ENCODE results near the gene TRIM28. TPM values are rescaled to one million over a fixed set of nuclear protein-coding genes. Genes with fewer than 3 reads are reported as not detected.

TRIM28 gene
- total RNA-seq, 1 experiment from 2014 or later = 1,221 TPM

- TF ChIP-seq MYBL2 (CRISPR knock-in tag; IDR thresholded peaks at IDR 0.05) = no peak
- no peak for TF ChIP-seq OVOL2 (CRISPR knock-in tag; IDR thresholded peaks at IDR 0.05; ENCODE audit: borderline replicate concordance)
- no peak for TF ChIP-seq NR2C2 (CRISPR knock-in tag; IDR thresholded peaks at IDR 0.05)
- TF ChIP-seq, protein P1, sequence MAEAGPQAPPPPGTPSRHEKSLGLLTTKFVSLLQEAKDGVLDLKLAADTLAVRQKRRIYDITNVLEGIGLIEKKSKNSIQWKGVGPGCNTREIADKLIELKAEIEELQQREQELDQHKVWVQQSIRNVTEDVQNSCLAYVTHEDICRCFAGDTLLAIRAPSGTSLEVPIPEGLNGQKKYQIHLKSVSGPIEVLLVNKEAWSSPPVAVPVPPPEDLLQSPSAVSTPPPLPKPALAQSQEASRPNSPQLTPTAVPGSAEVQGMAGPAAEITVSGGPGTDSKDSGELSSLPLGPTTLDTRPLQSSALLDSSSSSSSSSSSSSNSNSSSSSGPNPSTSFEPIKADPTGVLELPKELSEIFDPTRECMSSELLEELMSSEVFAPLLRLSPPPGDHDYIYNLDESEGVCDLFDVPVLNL (CRISPR knock-in tag; IDR thresholded peaks at IDR 0.05; ENCODE audit: borderline replicate concordance, low read depth) = no peak
- TF ChIP-seq, protein P2, sequence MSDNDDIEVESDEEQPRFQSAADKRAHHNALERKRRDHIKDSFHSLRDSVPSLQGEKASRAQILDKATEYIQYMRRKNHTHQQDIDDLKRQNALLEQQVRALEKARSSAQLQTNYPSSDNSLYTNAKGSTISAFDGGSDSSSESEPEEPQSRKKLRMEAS (CRISPR knock-in tag; IDR thresholded peaks at IDR 0.05) = peak; percentile 93
- TF ChIP-seq ZNF281 (CRISPR knock-in tag; IDR thresholded peaks at IDR 0.05) = no peak; the same call in 1 of the 2 replicates
- TF ChIP-seq CREM (CRISPR knock-in tag; IDR thresholded peaks at IDR 0.05) = 0 out of 2 replicates have a peak, but pooled peaks have one; percentile 54
- TF ChIP-seq ARID4B (CRISPR knock-in tag; IDR thresholded peaks at IDR 0.05; ENCODE audit: borderline replicate concordance) = peak; percentile 82; the same call in 1 of the 2 replicates
- no peak for TF ChIP-seq GRHL2 (CRISPR knock-in tag; IDR thresholded peaks at IDR 0.05; ENCODE audit: insufficient replicate concordance, severe bottlenecking)
- peak; percentile 72 for TF ChIP-seq TP53 (CRISPR knock-in tag; IDR thresholded peaks at IDR 0.05)
- TF ChIP-seq ZNF121 (CRISPR knock-in tag; IDR thresholded peaks at IDR 0.05) = peak; percentile 58; the same call in 1 of the 2 replicates
- no peak for TF ChIP-seq ZNF512 (CRISPR knock-in tag; IDR thresholded peaks at IDR 0.05; ENCODE audit: borderline replicate concordance)
- no peak for TF ChIP-seq FOXJ3 (CRISPR knock-in tag; IDR thresholded peaks at IDR 0.05; ENCODE audit: borderline replicate concordance)
- peak; percentile 92; the same call in 1 of the 2 replicates for TF ChIP-seq ZBTB21 (CRISPR knock-in tag; IDR thresholded peaks at IDR 0.05; ENCODE audit: borderline replicate concordance)
- peak; percentile 91; the same call in 1 of the 2 replicates for TF ChIP-seq FOXP1 (CRISPR knock-in tag; IDR thresholded peaks at IDR 0.05; ENCODE audit: borderline replicate concordance)
- no peak for TF ChIP-seq MXD4 (CRISPR knock-in tag; IDR thresholded peaks at IDR 0.05; ENCODE audit: borderline replicate concordance)
- TF ChIP-seq, protein P3, sequence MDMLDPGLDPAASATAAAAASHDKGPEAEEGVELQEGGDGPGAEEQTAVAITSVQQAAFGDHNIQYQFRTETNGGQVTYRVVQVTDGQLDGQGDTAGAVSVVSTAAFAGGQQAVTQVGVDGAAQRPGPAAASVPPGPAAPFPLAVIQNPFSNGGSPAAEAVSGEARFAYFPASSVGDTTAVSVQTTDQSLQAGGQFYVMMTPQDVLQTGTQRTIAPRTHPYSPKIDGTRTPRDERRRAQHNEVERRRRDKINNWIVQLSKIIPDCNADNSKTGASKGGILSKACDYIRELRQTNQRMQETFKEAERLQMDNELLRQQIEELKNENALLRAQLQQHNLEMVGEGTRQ (CRISPR knock-in tag; IDR thresholded peaks at IDR 0.05) = peak; percentile 61
- TF ChIP-seq, protein P4, sequence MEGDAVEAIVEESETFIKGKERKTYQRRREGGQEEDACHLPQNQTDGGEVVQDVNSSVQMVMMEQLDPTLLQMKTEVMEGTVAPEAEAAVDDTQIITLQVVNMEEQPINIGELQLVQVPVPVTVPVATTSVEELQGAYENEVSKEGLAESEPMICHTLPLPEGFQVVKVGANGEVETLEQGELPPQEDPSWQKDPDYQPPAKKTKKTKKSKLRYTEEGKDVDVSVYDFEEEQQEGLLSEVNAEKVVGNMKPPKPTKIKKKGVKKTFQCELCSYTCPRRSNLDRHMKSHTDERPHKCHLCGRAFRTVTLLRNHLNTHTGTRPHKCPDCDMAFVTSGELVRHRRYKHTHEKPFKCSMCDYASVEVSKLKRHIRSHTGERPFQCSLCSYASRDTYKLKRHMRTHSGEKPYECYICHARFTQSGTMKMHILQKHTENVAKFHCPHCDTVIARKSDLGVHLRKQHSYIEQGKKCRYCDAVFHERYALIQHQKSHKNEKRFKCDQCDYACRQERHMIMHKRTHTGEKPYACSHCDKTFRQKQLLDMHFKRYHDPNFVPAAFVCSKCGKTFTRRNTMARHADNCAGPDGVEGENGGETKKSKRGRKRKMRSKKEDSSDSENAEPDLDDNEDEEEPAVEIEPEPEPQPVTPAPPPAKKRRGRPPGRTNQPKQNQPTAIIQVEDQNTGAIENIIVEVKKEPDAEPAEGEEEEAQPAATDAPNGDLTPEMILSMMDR (IDR thresholded peaks at IDR 0.05) = peak; percentile 89
- TF ChIP-seq NR3C1 (CRISPR knock-in tag; conservative IDR thresholded peaks at IDR 0.05; ENCODE audit: low read depth) = peak; percentile 88; the same call in 1 of the 2 replicates
- TF ChIP-seq GABPB1 (CRISPR knock-in tag; IDR thresholded peaks at IDR 0.05) = peak; percentile 17; the same call in 1 of the 2 replicates
- peak; percentile 72 for TF ChIP-seq FOXK1 (CRISPR knock-in tag; IDR thresholded peaks at IDR 0.05)
- TF ChIP-seq, protein P5, sequence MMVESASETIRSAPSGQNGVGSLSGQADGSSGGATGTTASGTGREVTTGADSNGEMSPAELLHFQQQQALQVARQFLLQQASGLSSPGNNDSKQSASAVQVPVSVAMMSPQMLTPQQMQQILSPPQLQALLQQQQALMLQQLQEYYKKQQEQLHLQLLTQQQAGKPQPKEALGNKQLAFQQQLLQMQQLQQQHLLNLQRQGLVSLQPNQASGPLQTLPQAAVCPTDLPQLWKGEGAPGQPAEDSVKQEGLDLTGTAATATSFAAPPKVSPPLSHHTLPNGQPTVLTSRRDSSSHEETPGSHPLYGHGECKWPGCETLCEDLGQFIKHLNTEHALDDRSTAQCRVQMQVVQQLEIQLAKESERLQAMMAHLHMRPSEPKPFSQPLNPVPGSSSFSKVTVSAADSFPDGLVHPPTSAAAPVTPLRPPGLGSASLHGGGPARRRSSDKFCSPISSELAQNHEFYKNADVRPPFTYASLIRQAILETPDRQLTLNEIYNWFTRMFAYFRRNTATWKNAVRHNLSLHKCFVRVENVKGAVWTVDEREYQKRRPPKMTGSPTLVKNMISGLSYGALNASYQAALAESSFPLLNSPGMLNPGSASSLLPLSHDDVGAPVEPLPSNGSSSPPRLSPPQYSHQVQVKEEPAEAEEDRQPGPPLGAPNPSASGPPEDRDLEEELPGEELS (CRISPR knock-in tag; IDR thresholded peaks at IDR 0.05) = peak; percentile 89
Measured at GRCh38 chr19:58513694-58514563, 29.9 kb upstream of the TRIM28 start (continued).
